ENCODE results near the gene TMEM61.

TMEM61 gene

GRCh38 chr1:54944610-54945392 is 35.6 kb upstream of the TMEM61 start:
- TF ChIP-seq, protein P1, sequence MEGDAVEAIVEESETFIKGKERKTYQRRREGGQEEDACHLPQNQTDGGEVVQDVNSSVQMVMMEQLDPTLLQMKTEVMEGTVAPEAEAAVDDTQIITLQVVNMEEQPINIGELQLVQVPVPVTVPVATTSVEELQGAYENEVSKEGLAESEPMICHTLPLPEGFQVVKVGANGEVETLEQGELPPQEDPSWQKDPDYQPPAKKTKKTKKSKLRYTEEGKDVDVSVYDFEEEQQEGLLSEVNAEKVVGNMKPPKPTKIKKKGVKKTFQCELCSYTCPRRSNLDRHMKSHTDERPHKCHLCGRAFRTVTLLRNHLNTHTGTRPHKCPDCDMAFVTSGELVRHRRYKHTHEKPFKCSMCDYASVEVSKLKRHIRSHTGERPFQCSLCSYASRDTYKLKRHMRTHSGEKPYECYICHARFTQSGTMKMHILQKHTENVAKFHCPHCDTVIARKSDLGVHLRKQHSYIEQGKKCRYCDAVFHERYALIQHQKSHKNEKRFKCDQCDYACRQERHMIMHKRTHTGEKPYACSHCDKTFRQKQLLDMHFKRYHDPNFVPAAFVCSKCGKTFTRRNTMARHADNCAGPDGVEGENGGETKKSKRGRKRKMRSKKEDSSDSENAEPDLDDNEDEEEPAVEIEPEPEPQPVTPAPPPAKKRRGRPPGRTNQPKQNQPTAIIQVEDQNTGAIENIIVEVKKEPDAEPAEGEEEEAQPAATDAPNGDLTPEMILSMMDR (IDR thresholded peaks at IDR 0.05): peak; percentile 90

GRCh38 chr1:54945393-54945936 is 35.0 kb upstream of the TMEM61 start:
- TF ChIP-seq, protein P1 (IDR thresholded peaks at IDR 0.05): 0 out of 2 replicates have a peak, but pooled peaks have one; percentile 15

- TF ChIP-seq, protein P1 (IDR thresholded peaks at IDR 0.05): no peak
Measured at GRCh38 chr1:54947540-54947939, 32.9 kb upstream of the TMEM61 start.

DNA sequence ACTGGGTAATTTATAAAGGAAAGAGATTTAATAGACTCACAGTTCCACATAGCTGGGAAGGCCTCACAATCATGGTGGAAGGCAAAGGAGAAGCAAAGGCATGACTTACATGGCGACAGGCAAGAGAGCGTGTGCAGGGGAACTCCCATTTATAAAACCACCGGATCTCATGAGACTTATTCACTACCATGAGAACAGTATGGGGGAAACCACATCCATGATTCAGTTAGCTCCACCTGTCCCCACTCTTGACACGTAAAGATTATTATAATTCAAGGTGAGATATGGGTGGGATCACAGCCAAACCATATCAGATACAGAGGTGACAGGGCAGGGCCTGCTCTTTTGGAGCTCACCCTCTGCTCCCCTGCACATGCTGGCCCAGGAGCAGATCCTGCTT is 31.4 kb upstream of the TMEM61 start:
- TF ChIP-seq, protein P1 (IDR thresholded peaks at IDR 0.05): no peak

GRCh38 chr1:54950006-54950368 is 30.4 kb upstream of the TMEM61 start:
- TF ChIP-seq, protein P1 (IDR thresholded peaks at IDR 0.05): no peak

DNA sequence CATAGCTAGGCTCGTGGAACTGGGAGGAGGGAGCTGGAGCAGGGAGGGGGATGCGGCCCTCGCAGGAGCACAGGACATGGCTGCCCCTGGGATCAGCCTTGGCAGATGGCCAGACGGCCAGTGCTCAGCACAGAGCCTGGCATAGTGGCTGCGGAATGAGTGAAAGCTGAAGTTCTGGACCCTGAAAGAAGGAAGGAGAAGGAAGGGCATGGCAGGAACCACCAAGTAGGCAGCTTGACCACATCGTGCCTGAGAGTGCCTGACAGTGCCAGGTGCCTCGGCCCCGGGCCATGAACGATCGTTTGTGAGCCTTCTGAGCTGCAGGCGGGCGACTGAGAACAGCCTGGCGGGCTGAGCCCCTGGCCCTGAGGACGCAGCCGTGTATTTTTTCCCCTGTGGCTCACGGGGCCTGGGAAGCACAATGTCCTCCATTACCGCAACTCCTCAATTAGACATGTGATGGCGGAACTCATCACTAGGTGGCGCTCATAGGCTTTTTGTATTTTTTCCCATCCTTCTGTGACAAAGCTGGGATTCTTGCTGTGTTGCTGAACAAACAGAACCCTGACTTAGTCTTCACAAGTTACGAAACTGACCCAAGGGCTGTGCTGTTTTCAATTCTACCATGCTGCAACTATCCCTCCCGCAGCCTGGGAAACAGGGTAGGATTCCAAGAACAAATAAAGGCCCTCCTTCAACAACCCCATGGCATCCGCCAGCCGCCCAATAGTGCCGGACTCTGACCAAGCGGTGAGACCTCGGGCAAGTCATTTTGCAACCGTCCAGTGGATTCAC is 29.9 kb upstream of the TMEM61 start:
- TF ChIP-seq, protein P1 (IDR thresholded peaks at IDR 0.05): peak; percentile 78

- TF ChIP-seq, protein P1 (IDR thresholded peaks at IDR 0.05): no peak
Measured at GRCh38 chr1:54951810-54952226, 28.6 kb upstream of the TMEM61 start.

Data from LNCAP (cell line).